ENCODE results near the gene EFNB2. TPM values are rescaled to one million over a fixed set of nuclear protein-coding genes. Genes with fewer than 3 reads are reported as not detected.
A peak's percentile ranks its signal among the peaks of the same experiment; 100 is the strongest.

Gene EFNB2
- total and polyA plus RNA-seq, 2 donors: 19.2 to 31.8 TPM

DNA sequence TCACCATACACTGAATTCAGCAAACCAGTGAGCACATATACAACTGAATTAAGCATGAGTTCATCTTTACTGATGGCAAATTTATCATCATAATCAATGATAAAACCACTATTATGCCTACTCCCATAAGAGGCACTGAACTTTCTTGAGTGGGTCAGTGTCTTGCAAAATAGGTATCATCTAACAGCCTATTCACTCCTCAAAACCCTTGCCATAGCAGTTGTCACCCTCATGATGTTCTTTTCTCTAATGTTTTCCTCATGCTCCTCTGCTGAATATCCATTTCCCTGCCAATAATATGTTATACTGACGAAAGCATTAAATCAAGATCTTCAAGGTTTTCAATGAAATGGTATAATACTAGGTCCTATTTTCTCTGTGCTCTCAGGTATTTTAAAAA lies 26.8 kb upstream of the EFNB2 start:
- no peak overlapping the region for H3K4me3 ChIP-seq (ENCODE audit: low read depth, low read length)
- peaks cover 1% of the 10 kb centered on the region for H3K4me1 ChIP-seq (ENCODE audit: insufficient read depth)
- 89% methylated on average over 1 of the region's 1 CpG for WGBS
- no peaks in the 10 kb centered on the region for H3K36me3 ChIP-seq (ENCODE audit: insufficient read depth)
- DNase-seq (ENCODE audit: extremely low spot score): no peak
- H3K27ac ChIP-seq (ENCODE audit: low read depth): no peak overlapping the region

DNA sequence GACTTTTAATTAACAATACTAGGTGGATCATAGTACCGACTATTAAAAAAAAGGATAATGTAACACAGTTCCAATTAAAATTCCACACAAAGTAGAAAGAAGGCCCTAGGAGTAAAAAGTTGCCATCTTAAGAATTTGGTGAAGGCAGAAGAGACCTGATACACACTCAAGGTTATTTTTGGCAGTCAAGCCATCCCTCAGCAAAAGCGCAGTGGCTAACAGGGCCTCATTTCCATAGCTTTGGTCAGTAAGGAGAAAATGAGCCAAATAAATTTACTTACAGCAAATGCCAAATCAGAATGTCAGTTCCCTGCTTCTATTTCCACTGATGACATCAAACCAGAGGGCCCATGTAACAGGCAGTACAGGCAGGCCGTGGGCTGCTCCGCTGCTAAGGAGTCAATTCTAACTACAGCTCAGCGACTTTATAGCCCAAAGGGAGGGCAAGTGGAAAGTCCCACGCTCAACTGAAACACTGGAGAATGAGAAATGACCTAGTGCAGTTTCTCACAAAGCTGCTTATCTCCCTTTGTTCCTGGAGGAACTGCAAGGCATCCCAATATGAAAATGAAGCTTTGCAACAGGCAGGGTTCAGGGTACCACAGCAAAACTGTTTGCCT lies 26.2 kb upstream of the EFNB2 start:
- no peaks in the 10 kb centered on the region for H3K36me3 ChIP-seq (ENCODE audit: insufficient read depth)
- 56% methylated on average over 6 of the region's 6 CpGs for WGBS
- DNase-seq (ENCODE audit: extremely low spot score): no peak
- no peak overlapping the region for H3K27ac ChIP-seq (ENCODE audit: low read depth)
- H3K4me3 ChIP-seq (ENCODE audit: low read depth, low read length): no peak overlapping the region
- H3K4me1 ChIP-seq (ENCODE audit: insufficient read depth): peaks cover 1% of the 10 kb centered on the region

- H3K27ac ChIP-seq (ENCODE audit: low read depth): no peak overlapping the region
- 73% methylated on average over 1 of the region's 1 CpG for WGBS
- no peaks in the 10 kb centered on the region for H3K36me3 ChIP-seq (ENCODE audit: insufficient read depth)
- H3K4me1 ChIP-seq (ENCODE audit: insufficient read depth): peaks cover 1% of the 10 kb centered on the region
- H3K4me3 ChIP-seq (ENCODE audit: low read depth, low read length): no peak overlapping the region
- DNase-seq (ENCODE audit: extremely low spot score): no peak
Measured at GRCh38 chr13:106560821-106561220, 25.4 kb upstream of the EFNB2 start.

DNA sequence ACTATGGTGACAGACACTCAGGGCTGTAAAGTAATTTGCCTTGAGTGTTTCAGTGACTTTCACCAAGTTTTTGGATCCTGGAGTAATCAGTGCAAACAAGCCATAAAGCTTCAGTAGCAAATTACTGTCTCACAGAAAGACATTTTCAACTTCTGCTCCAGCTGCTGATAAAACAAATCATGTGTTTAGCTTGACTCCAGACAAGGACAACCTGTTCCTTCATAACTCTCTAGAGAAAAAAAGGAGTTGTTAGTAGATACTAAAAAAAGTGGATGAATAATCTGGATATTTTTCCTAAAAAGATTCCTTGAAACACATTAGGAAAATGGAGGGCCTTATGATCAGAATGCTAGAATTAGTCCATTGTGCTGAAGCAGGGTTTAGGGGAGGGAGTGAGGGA lies 23.1 kb upstream of the EFNB2 start:
- H3K27ac ChIP-seq (ENCODE audit: low read depth): no peak overlapping the region
- peaks cover 2% of the 10 kb centered on the region for H3K36me3 ChIP-seq (ENCODE audit: insufficient read depth)
- DNase-seq (ENCODE audit: extremely low spot score): no peak
- no peak overlapping the region for H3K4me3 ChIP-seq (ENCODE audit: low read depth, low read length)
- H3K4me1 ChIP-seq (ENCODE audit: insufficient read depth): no peaks in the 10 kb centered on the region

DNA sequence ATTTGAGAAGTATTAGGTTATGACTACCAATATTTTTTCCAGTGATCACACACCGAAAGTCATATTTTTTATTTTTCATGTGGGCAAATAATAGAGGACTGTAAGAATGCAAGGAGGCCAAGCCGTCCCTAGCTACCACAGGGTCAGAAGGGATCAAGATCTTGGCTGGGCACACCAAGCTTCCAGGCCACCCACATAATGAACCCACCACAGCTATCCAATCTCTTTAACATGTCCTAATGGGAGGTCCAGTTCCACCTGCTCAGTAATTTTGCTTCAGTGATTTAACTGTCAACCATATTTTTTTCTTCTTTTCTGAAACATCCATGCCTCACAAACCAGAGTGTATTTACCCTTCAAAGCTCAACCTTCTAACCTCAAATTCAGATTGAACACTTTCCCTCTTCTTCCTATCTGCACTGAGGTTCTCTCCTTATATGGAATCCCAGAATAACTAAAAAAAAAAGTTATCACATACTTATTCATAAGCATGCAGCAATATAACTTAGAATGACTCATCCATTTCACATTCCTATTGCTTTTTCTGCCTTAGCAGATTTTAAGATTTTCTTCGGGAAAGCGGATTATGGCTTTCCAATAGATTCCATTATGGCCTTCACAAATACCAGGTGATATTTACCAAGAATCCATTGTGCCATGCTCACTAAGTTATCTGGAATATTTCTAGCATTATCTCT lies 20.3 kb upstream of the EFNB2 start:
- H3K4me3 ChIP-seq (ENCODE audit: low read depth, low read length): no peak overlapping the region
- H3K27ac ChIP-seq (ENCODE audit: low read depth): no peak overlapping the region
- WGBS: 86% methylated on average over 4 of the region's 4 CpGs
- DNase-seq (ENCODE audit: extremely low spot score): no peak
- H3K36me3 ChIP-seq (ENCODE audit: insufficient read depth): peaks cover 4% of the 10 kb centered on the region
- no peaks in the 10 kb centered on the region for H3K4me1 ChIP-seq (ENCODE audit: insufficient read depth)

GRCh38 chr13:106551751-106552150 lies 16.3 kb upstream of the EFNB2 start:
- no peak overlapping the region for H3K27ac ChIP-seq (ENCODE audit: low read depth)
- H3K4me1 ChIP-seq (ENCODE audit: insufficient read depth): no peaks in the 10 kb centered on the region
- H3K4me3 ChIP-seq (ENCODE audit: low read depth, low read length): no peak overlapping the region
- DNase-seq (ENCODE audit: extremely low spot score): no peak
- H3K36me3 ChIP-seq (ENCODE audit: insufficient read depth): peaks cover 4% of the 10 kb centered on the region
- 87% methylated on average over 3 of the region's 3 CpGs for WGBS

DNA sequence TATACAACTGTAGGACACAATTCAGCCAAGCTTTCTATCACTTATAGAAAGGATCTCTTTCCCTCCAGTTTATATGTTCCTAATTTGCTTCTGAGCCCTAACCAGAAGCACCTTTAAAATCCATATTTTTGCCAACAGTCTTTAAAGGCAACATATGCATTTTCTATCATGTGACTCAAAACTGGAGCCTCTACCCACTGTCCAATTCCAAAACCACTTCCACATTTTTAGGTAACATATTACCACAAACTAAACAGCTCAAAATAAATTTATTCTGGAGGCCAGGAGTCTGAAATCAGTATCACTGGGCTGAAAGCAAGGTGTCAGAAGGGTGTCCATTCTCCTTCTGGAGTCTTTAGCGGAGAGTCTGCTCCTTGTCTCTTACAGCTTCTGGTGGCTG lies 15.9 kb upstream of the EFNB2 start:
- Histone ChIP-seq H3K4me3 (ENCODE audit: low read depth, low read length) (no peak overlapping the region), H3K4me1 (ENCODE audit: insufficient read depth) (no peaks in the 10 kb centered on the region), H3K27ac (ENCODE audit: low read depth) (no peak overlapping the region), H3K36me3 (ENCODE audit: insufficient read depth) (peaks cover 4% of the 10 kb centered on the region)
- WGBS: 100% methylated on average over 1 of the region's 1 CpG
- DNase-seq (ENCODE audit: extremely low spot score): no peak

- no peak for DNase-seq (ENCODE audit: extremely low spot score)
- Histone ChIP-seq H3K36me3 (ENCODE audit: insufficient read depth) (peaks cover 4% of the 10 kb centered on the region), H3K27ac (ENCODE audit: low read depth) (no peak overlapping the region), H3K4me3 (ENCODE audit: low read depth, low read length) (no peak overlapping the region), H3K4me1 (ENCODE audit: insufficient read depth) (no peaks in the 10 kb centered on the region)
- 74% methylated on average over 4 of the region's 4 CpGs for WGBS
Measured at GRCh38 chr13:106550570-106551135, 15.2 kb upstream of the EFNB2 start.

DNA sequence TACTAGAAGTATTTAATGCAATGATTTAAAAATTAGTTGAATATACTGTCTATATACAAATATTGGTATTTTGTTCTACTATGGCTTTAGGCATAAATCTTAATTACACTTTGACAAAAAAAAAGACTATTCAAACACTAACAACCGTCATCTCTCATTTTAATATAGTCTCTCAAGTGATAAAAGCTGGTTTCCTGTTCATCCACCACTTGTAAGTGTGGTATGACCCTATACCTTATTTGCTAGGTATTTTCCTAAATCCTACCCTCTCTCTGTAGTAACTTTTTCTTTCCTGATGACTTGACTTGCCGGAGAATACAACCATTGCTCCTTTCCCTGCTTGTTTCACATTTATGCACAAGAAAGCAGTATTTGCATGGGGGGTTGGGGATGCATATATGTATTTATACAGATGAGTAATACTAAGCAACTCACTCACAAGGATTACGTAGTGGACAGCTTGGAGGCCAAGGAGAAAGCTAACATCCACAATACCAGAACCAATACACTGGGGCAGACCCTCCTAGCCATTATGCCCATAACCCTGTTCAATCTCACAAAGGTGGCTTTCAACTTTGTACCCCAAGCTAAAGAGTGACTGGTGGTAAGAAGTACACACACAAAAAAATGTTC lies 12.7 kb upstream of the EFNB2 start:
- Histone ChIP-seq H3K27ac (ENCODE audit: low read depth) (no peak overlapping the region), H3K4me3 (ENCODE audit: low read depth, low read length) (no peak overlapping the region), H3K4me1 (ENCODE audit: insufficient read depth) (no peaks in the 10 kb centered on the region), H3K36me3 (ENCODE audit: insufficient read depth) (peaks cover 3% of the 10 kb centered on the region)
- 94% methylated on average over 3 of the region's 3 CpGs for whole genome bisulfite sequencing
- DNase-seq (ENCODE audit: extremely low spot score): no peak

- Histone ChIP-seq H3K36me3 (ENCODE audit: insufficient read depth) (no peaks in the 10 kb centered on the region), H3K4me1 (ENCODE audit: insufficient read depth) (no peaks in the 10 kb centered on the region), H3K27ac (ENCODE audit: low read depth) (no peak overlapping the region), H3K4me3 (ENCODE audit: low read depth, low read length) (no peak overlapping the region)
- 96% methylated on average over 1 of the region's 1 CpG for WGBS
- DNase-seq (ENCODE audit: extremely low spot score): no peak
Measured at GRCh38 chr13:106541826-106542225, 6.4 kb upstream of the EFNB2 start.

DNA sequence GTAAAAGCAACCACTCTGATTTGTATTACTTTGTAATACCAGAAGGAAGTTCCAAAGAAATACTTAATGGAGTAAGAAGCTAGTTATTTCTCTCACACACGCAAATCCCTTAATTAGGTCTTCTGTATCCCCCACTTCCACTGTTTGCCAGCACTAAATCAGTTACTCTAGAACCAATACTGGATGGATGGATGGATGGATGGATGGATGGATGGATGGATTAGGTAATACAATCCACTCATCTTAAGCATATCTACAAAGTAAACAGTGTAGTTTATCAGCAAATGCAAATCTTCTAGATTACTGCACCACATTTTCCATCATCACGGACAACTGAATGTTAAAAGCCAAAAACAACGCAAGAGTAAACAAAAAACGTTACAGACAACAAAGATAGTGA lies 5.2 kb upstream of the EFNB2 start:
- Histone ChIP-seq H3K27ac (ENCODE audit: low read depth) (no peak overlapping the region), H3K36me3 (ENCODE audit: insufficient read depth) (no peaks in the 10 kb centered on the region), H3K4me1 (ENCODE audit: insufficient read depth) (no peaks in the 10 kb centered on the region), H3K4me3 (ENCODE audit: low read depth, low read length) (no peak overlapping the region)
- WGBS: 78% methylated on average over 4 of the region's 4 CpGs
- no peak for DNase-seq (ENCODE audit: extremely low spot score)

- Histone ChIP-seq H3K36me3 (ENCODE audit: insufficient read depth) (no peaks in the 10 kb centered on the region), H3K4me3 (ENCODE audit: low read depth, low read length) (no peak overlapping the region), H3K4me1 (ENCODE audit: insufficient read depth) (no peaks in the 10 kb centered on the region), H3K27ac (ENCODE audit: low read depth) (no peak overlapping the region)
- 63% methylated on average over 3 of the region's 3 CpGs for WGBS
- no peak for DNase-seq (ENCODE audit: extremely low spot score)
Measured at GRCh38 chr13:106537521-106537920, 2.1 kb upstream of the EFNB2 start.

GRCh38 chr13:106536244-106537034 lies 977 bp upstream of the EFNB2 start:
- no peak for DNase-seq (ENCODE audit: extremely low spot score)
- H3K36me3 ChIP-seq (ENCODE audit: insufficient read depth): no peaks in the 10 kb centered on the region
- WGBS: 4% methylated on average over 50 of the region's 50 CpGs
- no peaks in the 10 kb centered on the region for H3K4me1 ChIP-seq (ENCODE audit: insufficient read depth)
- H3K4me3 ChIP-seq (ENCODE audit: low read depth, low read length): peak overlapping the region; percentile 87
- no peak overlapping the region for H3K27ac ChIP-seq (ENCODE audit: low read depth)
